Measurements from ENCODE around the gene HPSE. TPM values are rescaled to one million over a fixed set of nuclear protein-coding genes. Genes with fewer than 3 reads are reported as not detected.

Gene HPSE
- total RNA-seq, 1 donor from 2014 or later = 1.8 TPM

- TF ChIP-seq CTCF (IDR thresholded peaks at IDR 0.05; ENCODE audit: partially characterized antibody, unreplicated experiment) = no peak
- DNase-seq = no peak
- Mint-ChIP-seq H3K4me1 (ENCODE audit: low read depth, unreplicated experiment) (peaks cover 8% of the 10 kb centered on the region), H3K27ac (ENCODE audit: unreplicated experiment) (no peak overlapping the region), H3K27me3 (ENCODE audit: unreplicated experiment) (no peaks in the 10 kb centered on the region), H3K4me3 (ENCODE audit: unreplicated experiment) (no peak overlapping the region), H3K36me3 (ENCODE audit: unreplicated experiment) (no peaks in the 10 kb centered on the region), H3K9me3 (ENCODE audit: unreplicated experiment) (peaks cover 2% of the 10 kb centered on the region)
Measured at GRCh38 chr4:83261307-83261706, 73.3 kb downstream of the HPSE start.

- Mint-ChIP-seq H3K27me3 (ENCODE audit: unreplicated experiment) (no peaks in the 10 kb centered on the region), H3K27ac (ENCODE audit: unreplicated experiment) (no peak overlapping the region), H3K4me3 (ENCODE audit: unreplicated experiment) (no peak overlapping the region), H3K4me1 (ENCODE audit: low read depth, unreplicated experiment) (peaks cover 8% of the 10 kb centered on the region), H3K36me3 (ENCODE audit: unreplicated experiment) (no peaks in the 10 kb centered on the region), H3K9me3 (ENCODE audit: unreplicated experiment) (peaks cover 2% of the 10 kb centered on the region)
- TF ChIP-seq CTCF (IDR thresholded peaks at IDR 0.05; ENCODE audit: partially characterized antibody, unreplicated experiment) = no peak
- DNase-seq = no peak
Measured at GRCh38 chr4:83259586-83259985, 75.1 kb downstream of the HPSE start.

- H3K4me1 Mint-ChIP-seq (ENCODE audit: low read depth, unreplicated experiment) = peaks cover 8% of the 10 kb centered on the region
- TF ChIP-seq CTCF (IDR thresholded peaks at IDR 0.05; ENCODE audit: partially characterized antibody, unreplicated experiment) = no peak
- no peaks in the 10 kb centered on the region for H3K27me3 Mint-ChIP-seq (ENCODE audit: unreplicated experiment)
- H3K4me3 Mint-ChIP-seq (ENCODE audit: unreplicated experiment) = no peak overlapping the region
- H3K27ac Mint-ChIP-seq (ENCODE audit: unreplicated experiment) = peak overlapping the region; percentile 78
- peaks cover 2% of the 10 kb centered on the region for H3K9me3 Mint-ChIP-seq (ENCODE audit: unreplicated experiment)
- no peak for DNase-seq
- H3K36me3 Mint-ChIP-seq (ENCODE audit: unreplicated experiment) = no peaks in the 10 kb centered on the region
Measured at GRCh38 chr4:83258461-83258860, 76.2 kb downstream of the HPSE start.

- TF ChIP-seq CTCF (IDR thresholded peaks at IDR 0.05; ENCODE audit: partially characterized antibody, unreplicated experiment) = no peak
- peak overlapping the region; percentile 78 for H3K27ac Mint-ChIP-seq (ENCODE audit: unreplicated experiment)
- peaks cover 8% of the 10 kb centered on the region for H3K4me1 Mint-ChIP-seq (ENCODE audit: low read depth, unreplicated experiment)
- no peak overlapping the region for H3K4me3 Mint-ChIP-seq (ENCODE audit: unreplicated experiment)
- DNase-seq = peak; percentile 40
- H3K9me3 Mint-ChIP-seq (ENCODE audit: unreplicated experiment) = peaks cover 2% of the 10 kb centered on the region
- H3K36me3 Mint-ChIP-seq (ENCODE audit: unreplicated experiment) = no peaks in the 10 kb centered on the region
- no peaks in the 10 kb centered on the region for H3K27me3 Mint-ChIP-seq (ENCODE audit: unreplicated experiment)
Measured at GRCh38 chr4:83257811-83258210, 76.8 kb downstream of the HPSE start.

- Mint-ChIP-seq H3K9me3 (ENCODE audit: unreplicated experiment) (peaks cover 2% of the 10 kb centered on the region), H3K36me3 (ENCODE audit: unreplicated experiment) (no peaks in the 10 kb centered on the region), H3K27ac (ENCODE audit: unreplicated experiment) (no peak overlapping the region), H3K27me3 (ENCODE audit: unreplicated experiment) (no peaks in the 10 kb centered on the region), H3K4me3 (ENCODE audit: unreplicated experiment) (no peak overlapping the region), H3K4me1 (ENCODE audit: low read depth, unreplicated experiment) (peaks cover 13% of the 10 kb centered on the region)
- DNase-seq = no peak
- no peak for TF ChIP-seq CTCF (IDR thresholded peaks at IDR 0.05; ENCODE audit: partially characterized antibody, unreplicated experiment)
Measured at GRCh38 chr4:83255584-83255983, 79.1 kb downstream of the HPSE start.
